Chondrocyte (in vitro differentiated cells): ENCODE results near the gene SPATA31C1. TPM values are rescaled to one million over a fixed set of nuclear protein-coding genes. Genes with fewer than 3 reads are reported as not detected.
"Not testable (repeated sequence)": the region's sequence is repeated elsewhere in the genome, so short reads cannot be mapped to it uniquely, and the experiment has no call there.

Experiments
- DNase-seq: peaks from one replicate; pipeline ENCODE4 v3.0.0; 2021; ENCODE audit warnings: mixed read lengths, low spot score
- H3K27ac Mint-ChIP-seq: one replicate; pipeline ENCODE4 v1.8.0; 2021; ENCODE audit warnings: mild to moderate bottlenecking, moderate library complexity, mixed read lengths; ENCODE audit not compliant: unreplicated experiment
- H3K27me3 Mint-ChIP-seq: 2 replicates; pipeline ENCODE4 v1.8.0; 2021; ENCODE audit warnings: low read depth, mixed read lengths
- H3K36me3 Mint-ChIP-seq: 2 replicates; pipeline ENCODE4 v1.8.0; 2021; ENCODE audit warnings: low read depth, mixed read lengths
- H3K4me1 Mint-ChIP-seq: 2 replicates; pipeline ENCODE4 v1.8.0; 2021; ENCODE audit warnings: low read depth, mild to moderate bottlenecking, mixed read lengths
- H3K4me3 Mint-ChIP-seq: one replicate; pipeline ENCODE4 v1.8.0; 2021; ENCODE audit warnings: mild to moderate bottlenecking, moderate library complexity, mixed read lengths; ENCODE audit not compliant: unreplicated experiment
- H3K9me3 Mint-ChIP-seq: 2 replicates; pipeline ENCODE4 v1.8.0; 2021; ENCODE audit warnings: low read depth, mixed read lengths
- CTCF ChIP-seq: fragments of 200-600 bp; sonication (generic); IDR thresholded peaks from 2 replicates; pipeline ENCODE4 v1.5.0; 2021; ENCODE audit warnings: antibody characterized with exemption, mild to moderate bottlenecking, moderate library complexity
- long read RNA-seq: library from polyadenylated mRNA; stranded (forward); transcript quantifications from one replicate; pipeline ENCODE4 v2.0.0, GENCODE V29; 2021
- total RNA-seq: library from RNA; stranded (reverse); gene quantifications from 3 replicates; pipeline ENCODE4 v1.2.1, GENCODE V29; 2021

Gene SPATA31C1
- not detected in 3 replicates for total RNA-seq
- long read RNA-seq, result 0 reads

GRCh38 chr9:87917662-87918061 is at the start of gene SPATA31C1:
Gene SPATA31C1, plus strand, starts transcription at chr9:87917962.
- DNase-seq, H3K4me3 Mint-ChIP-seq, H3K27ac Mint-ChIP-seq, H3K36me3 Mint-ChIP-seq, H3K9me3 Mint-ChIP-seq, H3K27me3 Mint-ChIP-seq, H3K4me1 Mint-ChIP-seq: not testable (repeated sequence)

DNA sequence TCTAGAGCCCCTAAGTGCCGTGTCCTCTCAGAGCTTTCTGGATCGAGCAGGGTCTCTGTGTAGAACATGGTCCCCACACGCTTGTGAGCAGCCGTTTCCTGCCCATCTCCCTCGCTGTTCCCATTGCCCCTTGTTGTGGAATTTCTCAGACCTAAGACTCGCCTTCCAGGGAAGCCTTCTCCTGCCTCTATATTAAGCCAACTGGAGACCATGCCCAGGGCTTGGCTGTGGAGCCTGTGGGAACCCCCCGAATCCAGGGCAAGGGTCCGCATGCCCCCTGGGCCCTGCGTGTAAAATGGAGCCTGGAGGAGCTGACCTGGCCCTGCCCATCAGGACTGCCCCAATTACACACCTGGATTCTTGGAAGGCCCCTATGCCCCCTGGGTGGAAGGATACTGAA is 49.6 kb upstream of the SPATA31C1 start:
- H3K4me1 Mint-ChIP-seq, result peaks cover 20% of the 10 kb centered on the region
- H3K27me3 Mint-ChIP-seq, result no peaks in the 10 kb centered on the region
- H3K27ac Mint-ChIP-seq, result no peak overlapping the region
- no peak overlapping the region for H3K4me3 Mint-ChIP-seq
- TF ChIP-seq CTCF, result no peak
- no peak for DNase-seq
- no peaks in the 10 kb centered on the region for H3K9me3 Mint-ChIP-seq
- H3K36me3 Mint-ChIP-seq, result no peaks in the 10 kb centered on the region

- Mint-ChIP-seq H3K36me3 (no peaks in the 10 kb centered on the region), H3K27ac (no peak overlapping the region), H3K4me1 (peaks cover 20% of the 10 kb centered on the region), H3K9me3 (no peaks in the 10 kb centered on the region), H3K27me3 (no peaks in the 10 kb centered on the region), H3K4me3 (no peak overlapping the region)
- no peak for TF ChIP-seq CTCF
- DNase-seq, result no peak
These were observed 49.1 kb upstream of the SPATA31C1 start for GRCh38 chr9:87868635-87869034.

- no peaks in the 10 kb centered on the region for H3K27me3 Mint-ChIP-seq
- no peak for TF ChIP-seq CTCF
- DNase-seq, result no peak
- H3K27ac Mint-ChIP-seq, result no peak overlapping the region
- H3K4me3 Mint-ChIP-seq, result no peak overlapping the region
- no peaks in the 10 kb centered on the region for H3K36me3 Mint-ChIP-seq
- H3K4me1 Mint-ChIP-seq, result peaks cover 24% of the 10 kb centered on the region
- no peaks in the 10 kb centered on the region for H3K9me3 Mint-ChIP-seq
These were observed 48.7 kb upstream of the SPATA31C1 start for GRCh38 chr9:87869082-87869481.

- no peaks in the 10 kb centered on the region for H3K36me3 Mint-ChIP-seq
- H3K4me1 Mint-ChIP-seq, result peaks cover 17% of the 10 kb centered on the region
- no peak overlapping the region for H3K4me3 Mint-ChIP-seq
- no peaks in the 10 kb centered on the region for H3K27me3 Mint-ChIP-seq
- no peak for TF ChIP-seq CTCF
- no peaks in the 10 kb centered on the region for H3K9me3 Mint-ChIP-seq
- H3K27ac Mint-ChIP-seq, result peak overlapping the region; percentile 8
- no peak for DNase-seq
These were observed 46.2 kb upstream of the SPATA31C1 start for GRCh38 chr9:87871425-87872078.

DNA sequence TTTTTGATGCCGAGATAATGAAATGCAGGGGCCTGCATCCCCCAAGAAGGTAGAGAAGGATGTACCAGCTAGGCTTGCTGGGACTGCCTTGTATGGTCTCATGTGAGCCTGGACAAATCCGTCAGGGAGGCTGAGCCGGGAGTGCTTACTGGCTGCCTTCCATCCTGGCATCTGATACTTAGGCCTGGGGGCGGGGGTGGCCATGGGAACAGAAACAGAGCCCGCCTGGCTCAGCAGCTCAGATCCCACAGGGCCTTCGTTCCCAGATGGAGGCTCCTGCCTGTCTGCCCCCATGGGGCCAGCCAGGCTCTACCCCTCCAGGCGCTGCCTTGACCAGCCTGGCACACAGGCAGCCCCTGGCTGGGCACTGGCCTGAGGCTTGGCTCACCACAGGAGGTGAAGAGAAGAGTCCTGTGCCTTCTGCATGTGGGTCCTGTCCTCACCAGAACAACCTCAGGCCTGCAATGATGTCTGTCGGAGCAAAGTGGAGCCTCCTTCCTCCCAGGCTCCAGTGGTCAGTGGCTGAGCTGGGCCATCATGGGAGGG is 45.6 kb upstream of the SPATA31C1 start:
- Mint-ChIP-seq H3K27ac (peak overlapping the region; percentile 8), H3K27me3 (no peaks in the 10 kb centered on the region), H3K9me3 (no peaks in the 10 kb centered on the region), H3K36me3 (peaks cover 1% of the 10 kb centered on the region), H3K4me1 (peaks cover 17% of the 10 kb centered on the region), H3K4me3 (no peak overlapping the region)
- no peak for TF ChIP-seq CTCF
- no peak for DNase-seq
